Calu3 (cell line): Measurements from ENCODE around the gene CASP6. TPM values are rescaled to one million over a fixed set of nuclear protein-coding genes. Genes with fewer than 3 reads are reported as not detected.
"Not testable (repeated sequence)": the region's sequence is repeated elsewhere in the genome, so short reads cannot be mapped to it uniquely, and the experiment has no call there.

Experiments used
- BruUV-seq: library from RNA; stranded (reverse); fragments of 400-500 nt; replicated peaks from 2 replicates; lab custom pipeline; 2021; lab: Mats Ljungman, UMichigan
- CTCF ChIA-PET: fragments of 300-600 bp; sonication (Branson Sonifier 250); formaldehyde crosslinking; loops from one replicate; lab custom pipeline; 2022; ENCODE audit warnings: antibody characterized with exemption; lab: Charles Lee
- DNase-seq: peaks from one replicate; pipeline ENCODE4 v3.0.0; 2022
- H3K27ac Mint-ChIP-seq: one replicate; pipeline ENCODE4 v1.8.0; 2022; ENCODE audit warnings: mixed read lengths; ENCODE audit not compliant: unreplicated experiment
- H3K27me3 Mint-ChIP-seq: one replicate; pipeline ENCODE4 v1.8.0; 2022; ENCODE audit warnings: mixed read lengths; ENCODE audit not compliant: unreplicated experiment
- H3K36me3 Mint-ChIP-seq: one replicate; pipeline ENCODE4 v1.8.0; 2022; ENCODE audit warnings: mild to moderate bottlenecking, moderate library complexity, mixed read lengths; ENCODE audit not compliant: insufficient read depth, unreplicated experiment
- H3K4me1 Mint-ChIP-seq: one replicate; pipeline ENCODE4 v1.8.0; 2022; ENCODE audit warnings: mild to moderate bottlenecking, low read depth, mixed read lengths; ENCODE audit not compliant: unreplicated experiment
- H3K4me3 Mint-ChIP-seq: one replicate; pipeline ENCODE4 v1.8.0; 2022; ENCODE audit warnings: mild to moderate bottlenecking, low read depth, moderate library complexity, mixed read lengths; ENCODE audit not compliant: unreplicated experiment
- H3K9me3 Mint-ChIP-seq: one replicate; pipeline ENCODE4 v1.8.0; 2022; ENCODE audit warnings: low read depth, mixed read lengths; ENCODE audit not compliant: unreplicated experiment
- CTCF ChIP-seq: fragments of 200-600 bp; IDR thresholded peaks from one replicate; pipeline ENCODE4 v1.8.0; 2022; ENCODE audit warnings: antibody characterized with exemption; ENCODE audit not compliant: unreplicated experiment
- intact Hi-C: fragments of 100-400 bp; cut with micrococcal nuclease; formaldehyde crosslinking; loops from one replicate; pipeline ENCODE4 v1.10.0; 2022; ENCODE audit not compliant: unreplicated experiment
- total RNA-seq: library from RNA; stranded (reverse); gene quantifications from 2 replicates; pipeline ENCODE4 v1.2.3, GENCODE V29; 2022

CASP6 gene
- total RNA-seq, 1 experiment from 2014 or later: 22.3 TPM

DNA sequence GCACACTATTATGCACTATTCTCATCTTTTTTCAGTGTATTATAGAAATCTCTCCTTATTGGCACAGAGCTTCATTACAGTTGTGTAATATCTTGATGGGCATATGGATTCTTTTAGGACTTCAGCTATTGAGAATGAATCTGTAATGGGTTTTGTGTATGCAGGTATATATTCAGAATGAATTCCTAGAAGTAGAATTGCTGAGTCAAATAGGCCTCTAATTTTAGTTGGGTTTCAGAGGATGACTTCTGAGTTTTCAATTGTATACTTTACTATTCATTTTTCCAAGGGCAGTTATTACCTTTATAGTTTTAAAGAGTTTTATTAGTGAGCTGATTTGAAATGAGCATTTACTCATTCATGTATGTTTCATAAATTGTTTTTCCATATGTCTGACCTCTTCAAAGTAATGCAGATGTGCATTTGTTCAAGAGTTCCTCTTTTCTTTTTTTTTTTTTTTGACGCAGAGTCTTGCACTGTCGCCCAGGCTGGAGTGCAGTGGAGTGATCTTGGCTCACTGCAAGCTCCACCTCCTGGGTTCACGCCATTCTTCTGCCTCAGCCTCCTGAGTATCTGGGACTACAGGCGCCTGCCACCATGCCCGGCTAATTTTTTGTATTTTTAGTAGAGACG lies 19.5 kb downstream of the CASP6 start:
- intact Hi-C loops: no loop called here
- H3K4me3 Mint-ChIP-seq: no peak overlapping the region
- no peak for DNase-seq
- no peaks in the 10 kb centered on the region for H3K4me1 Mint-ChIP-seq
- H3K9me3 Mint-ChIP-seq: no peaks in the 10 kb centered on the region
- BruUV-seq: no TSS peak
- H3K27me3 Mint-ChIP-seq: no peaks in the 10 kb centered on the region
- TF ChIP-seq CTCF: no peak
- no peak overlapping the region for H3K27ac Mint-ChIP-seq
- no peaks in the 10 kb centered on the region for H3K36me3 Mint-ChIP-seq
- CTCF ChIA-PET: interaction anchor here (0.6 kb wide), 1 partner anchor 613 kb away, joined by 3 read pairs; no protein-coding TSS in a partner anchor

GRCh38 chr4:109682875-109683274 lies 20.4 kb downstream of the CASP6 start:
- BruUV-seq: no TSS peak
- H3K9me3 Mint-ChIP-seq: no peaks in the 10 kb centered on the region
- H3K27me3 Mint-ChIP-seq: no peaks in the 10 kb centered on the region
- H3K27ac Mint-ChIP-seq: no peak overlapping the region
- intact Hi-C loops: no loop called here
- H3K4me3 Mint-ChIP-seq: no peak overlapping the region
- TF ChIP-seq CTCF: no peak
- no peaks in the 10 kb centered on the region for H3K36me3 Mint-ChIP-seq
- CTCF ChIA-PET: no interaction called here
- DNase-seq: no peak
- no peaks in the 10 kb centered on the region for H3K4me1 Mint-ChIP-seq

- BruUV-seq, H3K4me3 Mint-ChIP-seq, CTCF ChIA-PET, H3K9me3 Mint-ChIP-seq, H3K27me3 Mint-ChIP-seq, H3K4me1 Mint-ChIP-seq, DNase-seq, H3K27ac Mint-ChIP-seq, intact Hi-C loops, H3K36me3 Mint-ChIP-seq: not testable (repeated sequence)
Measured at GRCh38 chr4:109678925-109679324, 24.3 kb downstream of the CASP6 start.

DNA sequence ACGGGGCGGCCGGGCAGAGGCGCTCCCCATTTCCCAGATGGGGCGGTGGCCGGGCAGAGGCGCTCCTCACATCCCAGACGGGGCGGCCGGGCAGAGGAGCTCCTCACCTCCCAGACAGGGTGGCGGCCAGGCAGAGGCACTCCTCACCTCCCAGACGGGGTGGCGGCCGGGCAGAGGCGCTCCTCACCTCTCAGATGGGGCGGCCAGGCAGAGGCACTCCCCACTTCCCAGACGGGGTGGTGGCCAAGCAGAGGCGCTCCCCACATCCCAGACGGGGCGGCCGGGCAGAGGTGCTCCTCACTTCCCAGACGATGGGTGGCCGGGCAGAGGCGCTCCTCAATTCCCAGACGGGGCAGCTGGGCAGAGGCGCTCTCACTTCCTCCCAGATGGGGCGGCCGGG lies 24.8 kb downstream of the CASP6 start:
- H3K4me1 Mint-ChIP-seq, H3K27ac Mint-ChIP-seq, H3K36me3 Mint-ChIP-seq, H3K27me3 Mint-ChIP-seq, intact Hi-C loops, H3K4me3 Mint-ChIP-seq, DNase-seq, BruUV-seq, H3K9me3 Mint-ChIP-seq, CTCF ChIA-PET: not testable (repeated sequence)

- Mint-ChIP-seq H3K4me1 (no peaks in the 10 kb centered on the region), H3K9me3 (no peaks in the 10 kb centered on the region), H3K4me3 (no peak overlapping the region), H3K27ac (no peak overlapping the region), H3K36me3 (no peaks in the 10 kb centered on the region), H3K27me3 (no peaks in the 10 kb centered on the region)
- no peak for DNase-seq
- BruUV-seq: no TSS peak
- CTCF ChIA-PET: no interaction called here
- intact Hi-C loops: no loop called here
- no peak for TF ChIP-seq CTCF
Measured at GRCh38 chr4:109676886-109677285, 26.4 kb downstream of the CASP6 start.
